Gastroesophageal sphincter (tissue), 4 donors: ENCODE measurements around the gene CCDC137. TPM values are rescaled to one million over a fixed set of nuclear protein-coding genes. Genes with fewer than 3 reads are reported as not detected.

Source experiments
- ATAC-seq: fragments of 150-250 bp; one replicate; pipeline ENCODE4 v1.9.1; 2016; ENCODE audit warnings: mild to moderate bottlenecking, moderate library complexity
- H3K27ac ChIP-seq, 4 donors: fragments of 200-600 bp; sonication (generic) in 3 of 4; 1 replicate in 3 of 4; 2 replicates in 1 of 4; pipeline ENCODE4 v1.5.1; 2016 to 2019
- H3K27me3 ChIP-seq: fragments of 200-600 bp; sonication (generic); one replicate; pipeline ENCODE4 v1.5.1; 2019
- H3K36me3 ChIP-seq, 2 donors: fragments of 200-600 bp; sonication (generic); one replicate each; pipeline ENCODE4 v1.5.1; 2019; ENCODE audit warnings: control low read depth in 1 of 2
- H3K4me1 ChIP-seq, 3 donors: fragments of 200-600 bp; sonication (generic); 1 replicate in 2 of 3; 2 replicates in 1 of 3; pipeline ENCODE4 v1.5.1; 2016 to 2019; ENCODE audit warnings: control low read depth in 2 of 3
- H3K4me3 ChIP-seq, 2 donors: fragments of 200-600 bp; sonication (generic); one replicate each; pipeline ENCODE4 v1.5.1; 2019; ENCODE audit warnings: mild to moderate bottlenecking in 1 of 2, moderate library complexity in 1 of 2
- H3K9me3 ChIP-seq, 3 donors: fragments of 200-600 bp; sonication (generic); one replicate each; pipeline ENCODE4 v1.5.1; 2017 to 2019; ENCODE audit warnings: control low read depth in 2 of 3
- EP300 ChIP-seq: sonication (generic); formaldehyde crosslinking; IDR thresholded peaks from one replicate; pipeline ENCODE4 v1.6.1; 2017; ENCODE audit warnings: antibody characterized with exemption, mild to moderate bottlenecking
- POLR2A ChIP-seq, 2 donors: fragments of 450-650 bp; IDR thresholded peaks; one replicate each; pipeline ENCODE4 v1.6.1; 2017; ENCODE audit warnings: antibody characterized with exemption in 2 of 2, mild to moderate bottlenecking in 2 of 2, moderate library complexity in 1 of 2
- POLR2AphosphoS5 ChIP-seq: sonication (generic); formaldehyde crosslinking; IDR thresholded peaks from one replicate; pipeline ENCODE4 v1.6.1; 2017; ENCODE audit warnings: antibody characterized with exemption
- WGBS, 2 donors: methylation state at CpG; one replicate each; pipeline ENCODE4 v1.1.5; 2018; ENCODE audit warnings: low coverage in 1 of 2; 5-methylcytosine and 5-hydroxymethylcytosine counted together
- total RNA-seq, 4 donors: library from RNA; depleted of rRNA; stranded (reverse); fragments of >200 nt; gene quantifications; one replicate each; pipeline ENCODE4 v1.1.0, GENCODE V29; 2016
- TF ChIP-seq, protein P1 (sequence below), 4 experiments: fragments of 200-600 bp in 2 of 4; fragments of 450-650 bp in 2 of 4; sonication (generic) in 1 of 4; IDR thresholded peaks; one replicate each; pipeline ENCODE4 v1.5.1; 2017 to 2019; ENCODE audit warnings: antibody characterized with exemption in 4 of 4, mild to moderate bottlenecking in 2 of 4, moderate library complexity in 2 of 4

The CCDC137 gene
- total RNA-seq, 4 donors from 2014 or later, result 8.2 to 16.1 (median 11.4) TPM

DNA sequence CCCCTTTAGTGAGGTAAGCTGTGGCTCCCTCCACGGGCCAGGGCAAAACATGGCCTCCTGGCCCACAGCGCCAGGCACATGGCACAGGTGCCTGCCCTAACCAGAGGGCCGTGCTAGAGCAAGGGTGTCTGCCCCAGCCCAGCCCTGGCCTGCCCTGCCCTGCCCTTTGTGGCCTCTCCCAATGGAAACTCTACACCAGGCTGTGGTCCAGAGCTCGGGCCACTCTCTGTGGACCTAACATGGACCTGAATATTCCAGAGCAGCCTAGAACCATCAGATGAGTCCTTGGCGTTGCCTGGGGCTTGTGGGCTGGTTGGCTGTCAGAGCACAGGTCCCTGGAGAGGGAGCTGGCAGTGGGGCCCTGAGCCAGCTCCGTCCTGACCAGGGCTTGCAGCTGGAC, 28.7 kb downstream of the CCDC137 start:
- H3K27me3 ChIP-seq, result no peaks in the 10 kb centered on the region
- no peaks in the 10 kb centered on the region for H3K4me1 ChIP-seq
- TF ChIP-seq, protein P1, sequence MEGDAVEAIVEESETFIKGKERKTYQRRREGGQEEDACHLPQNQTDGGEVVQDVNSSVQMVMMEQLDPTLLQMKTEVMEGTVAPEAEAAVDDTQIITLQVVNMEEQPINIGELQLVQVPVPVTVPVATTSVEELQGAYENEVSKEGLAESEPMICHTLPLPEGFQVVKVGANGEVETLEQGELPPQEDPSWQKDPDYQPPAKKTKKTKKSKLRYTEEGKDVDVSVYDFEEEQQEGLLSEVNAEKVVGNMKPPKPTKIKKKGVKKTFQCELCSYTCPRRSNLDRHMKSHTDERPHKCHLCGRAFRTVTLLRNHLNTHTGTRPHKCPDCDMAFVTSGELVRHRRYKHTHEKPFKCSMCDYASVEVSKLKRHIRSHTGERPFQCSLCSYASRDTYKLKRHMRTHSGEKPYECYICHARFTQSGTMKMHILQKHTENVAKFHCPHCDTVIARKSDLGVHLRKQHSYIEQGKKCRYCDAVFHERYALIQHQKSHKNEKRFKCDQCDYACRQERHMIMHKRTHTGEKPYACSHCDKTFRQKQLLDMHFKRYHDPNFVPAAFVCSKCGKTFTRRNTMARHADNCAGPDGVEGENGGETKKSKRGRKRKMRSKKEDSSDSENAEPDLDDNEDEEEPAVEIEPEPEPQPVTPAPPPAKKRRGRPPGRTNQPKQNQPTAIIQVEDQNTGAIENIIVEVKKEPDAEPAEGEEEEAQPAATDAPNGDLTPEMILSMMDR (IDR thresholded peaks at IDR 0.05), result no peak
- no peak for TF ChIP-seq POLR2A (IDR thresholded peaks at IDR 0.05)
- no peak for TF ChIP-seq EP300
- TF ChIP-seq POLR2AphosphoS5, result no peak
- no CpG with 5 or more reads among the region's 6 CpGs for WGBS, 2 donors
- H3K9me3 ChIP-seq, result no peaks in the 10 kb centered on the region
- ATAC-seq, result no peak
- H3K4me3 ChIP-seq, result no peak overlapping the region
- peaks cover 0 to 98% of the 10 kb centered on the region in 2 donors for H3K36me3 ChIP-seq
- no peak overlapping the region for H3K27ac ChIP-seq

DNA sequence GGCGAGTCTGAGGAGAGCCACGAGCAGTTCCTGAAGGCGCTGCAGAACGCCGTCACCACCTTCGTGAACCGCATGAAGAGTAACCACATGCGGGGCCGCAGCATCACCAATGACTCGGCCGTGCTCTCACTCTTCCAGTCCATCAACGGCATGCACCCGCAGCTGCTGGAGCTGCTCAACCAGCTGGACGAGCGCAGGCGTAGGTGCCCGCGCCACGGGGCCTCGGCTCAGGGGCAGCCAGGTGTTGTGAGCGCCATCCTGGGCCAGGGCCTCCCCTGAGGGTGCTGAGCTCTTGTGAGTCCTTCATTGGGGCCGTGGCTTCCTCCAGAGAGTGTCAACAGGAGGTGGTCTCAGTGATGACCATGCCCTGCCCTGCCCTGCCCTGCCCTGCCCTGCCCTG, 29.3 kb downstream of the CCDC137 start:
- no peak overlapping the region for H3K4me3 ChIP-seq
- TF ChIP-seq, protein P1 (IDR thresholded peaks at IDR 0.05), result no peak
- TF ChIP-seq POLR2AphosphoS5 (no peak), POLR2A (IDR thresholded peaks at IDR 0.05) (no peak), EP300 (no peak)
- no peaks in the 10 kb centered on the region for H3K9me3 ChIP-seq
- no peak overlapping the region for H3K27ac ChIP-seq
- WGBS, 2 donors, result no CpG with 5 or more reads among the region's 22 CpGs
- peaks cover 0 to 98% of the 10 kb centered on the region in 2 donors for H3K36me3 ChIP-seq
- ATAC-seq, result no peak
- no peaks in the 10 kb centered on the region for H3K27me3 ChIP-seq
- peaks cover 0 to 5% (median 0%) of the 10 kb centered on the region in 3 donors for H3K4me1 ChIP-seq

DNA sequence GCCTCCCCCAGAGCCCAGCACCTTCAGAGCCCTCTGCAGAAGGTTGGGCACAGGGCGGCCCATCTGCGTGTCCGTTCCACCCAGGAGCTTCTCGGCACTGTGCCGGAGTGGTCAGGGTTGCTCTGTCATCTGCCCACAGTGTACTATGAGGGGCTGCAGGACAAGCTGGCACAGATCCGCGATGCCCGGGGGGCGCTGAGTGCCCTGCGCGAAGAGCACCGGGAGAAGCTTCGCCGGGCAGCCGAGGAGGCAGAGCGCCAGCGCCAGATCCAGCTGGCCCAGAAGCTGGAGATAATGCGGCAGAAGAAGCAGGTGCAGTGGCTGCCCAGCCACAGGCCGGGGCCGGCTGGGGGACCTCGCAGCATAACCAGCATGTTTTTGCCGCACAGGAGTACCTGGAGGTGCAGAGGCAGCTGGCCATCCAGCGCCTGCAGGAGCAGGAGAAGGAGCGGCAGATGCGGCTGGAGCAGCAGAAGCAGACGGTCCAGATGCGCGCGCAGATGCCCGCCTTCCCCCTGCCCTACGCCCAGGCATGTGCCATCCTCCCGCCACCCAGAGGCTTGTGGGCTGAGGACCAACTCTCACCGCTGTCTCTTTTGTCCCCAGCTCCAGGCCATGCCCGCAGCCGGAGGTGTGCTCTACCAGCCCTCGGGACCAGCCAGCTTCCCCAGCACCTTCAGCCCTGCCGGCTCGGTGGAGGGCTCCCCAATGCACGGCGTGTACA, 29.8 kb downstream of the CCDC137 start:
- Histone ChIP-seq H3K4me1 (peaks cover 0 to 11% (median 5%) of the 10 kb centered on the region in 3 donors), H3K36me3 (peaks cover 0 to 98% of the 10 kb centered on the region in 2 donors), H3K27ac (no peak overlapping the region), H3K9me3 (no peaks in the 10 kb centered on the region), H3K27me3 (no peaks in the 10 kb centered on the region), H3K4me3 (no peak overlapping the region)
- no peak for TF ChIP-seq POLR2AphosphoS5
- TF ChIP-seq, protein P1 (IDR thresholded peaks at IDR 0.05), result no peak
- TF ChIP-seq POLR2A (IDR thresholded peaks at IDR 0.05), result no peak
- no peak for ATAC-seq
- WGBS, 2 donors, result 93% methylated on average over 3 of the region's 40 CpGs; no CpG with 5 or more reads in 1 of the 2 donors

DNA sequence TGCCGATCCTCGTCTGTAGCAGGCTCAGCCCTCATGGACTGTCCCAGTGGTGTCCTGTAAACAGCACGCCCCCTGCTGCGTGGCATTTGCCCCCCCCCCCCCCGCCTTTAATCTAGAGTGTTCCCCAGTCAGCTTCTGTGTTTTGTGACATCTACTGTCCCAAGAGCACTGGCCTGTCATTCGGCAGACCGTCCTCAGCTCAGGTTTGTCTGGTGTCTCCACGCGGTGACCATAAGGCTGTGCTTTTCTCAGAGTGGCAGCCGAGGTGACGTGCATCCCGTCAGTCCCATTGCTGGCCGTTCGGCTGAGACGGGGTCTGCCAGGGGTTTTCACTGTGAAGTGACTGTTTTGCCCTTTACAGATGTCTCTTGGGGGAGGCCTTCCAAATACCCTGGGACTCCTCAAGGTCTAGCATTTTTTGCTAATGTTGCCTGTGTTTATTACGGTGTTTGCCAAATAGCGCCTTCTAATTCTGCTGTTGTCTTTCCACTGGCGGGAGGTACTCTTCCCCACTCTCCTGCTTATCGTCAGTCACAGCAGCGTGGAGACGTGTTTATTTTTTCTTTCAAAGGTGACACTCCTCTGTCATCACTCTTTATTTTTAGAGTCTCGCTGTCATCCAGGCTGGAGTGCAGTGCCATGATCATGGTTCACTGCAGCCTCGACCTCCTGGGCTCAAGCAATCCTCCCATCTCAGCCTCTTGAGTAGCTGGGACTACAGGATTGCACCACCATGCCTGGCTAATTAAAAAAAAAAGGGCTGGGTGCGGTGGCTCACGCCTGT, 30.9 kb downstream of the CCDC137 start:
- TF ChIP-seq POLR2A (IDR thresholded peaks at IDR 0.05), result no peak
- no peak for TF ChIP-seq EP300
- TF ChIP-seq POLR2AphosphoS5, result no peak
- TF ChIP-seq, protein P1 (IDR thresholded peaks at IDR 0.05), result no peak
- Histone ChIP-seq H3K9me3 (no peaks in the 10 kb centered on the region), H3K4me1 (peaks cover 0 to 22% (median 16%) of the 10 kb centered on the region in 3 donors), H3K27me3 (no peaks in the 10 kb centered on the region), H3K27ac (no peak overlapping the region), H3K4me3 (no peak overlapping the region), H3K36me3 (peaks cover 0 to 97% of the 10 kb centered on the region in 2 donors)
- ATAC-seq, result no peak
- WGBS, 2 donors, result 84 to 88% methylated on average over 6 of the region's 25 CpGs
